NCI-H1092 treated with DMSO at 0.1 percent for 48 hours (cell line): ENCODE data around the gene NAA10.
A peak's percentile ranks its signal among the peaks of the same experiment; 100 is the strongest.
"Not testable (repeated sequence)": the region's sequence is repeated elsewhere in the genome, so short reads cannot be mapped to it uniquely, and the experiment has no call there.

Experiments
- DNase-seq: peaks from one replicate; lab custom pipeline; 2025; lab: John Stamatoyannopoulos, UW

The NAA10 gene

GRCh38 chrX:153934762-153935325, at the start of gene NAA10:
TSS of gene NAA10 (minus strand) at chrX:153935037. CDS start at chrX:153934904, 133 bp downstream.
- peak; percentile 72 for DNase-seq

- no peak for DNase-seq
Measured at GRCh38 chrX:153983321-153983801, 48.5 kb upstream of the NAA10 start.

DNA sequence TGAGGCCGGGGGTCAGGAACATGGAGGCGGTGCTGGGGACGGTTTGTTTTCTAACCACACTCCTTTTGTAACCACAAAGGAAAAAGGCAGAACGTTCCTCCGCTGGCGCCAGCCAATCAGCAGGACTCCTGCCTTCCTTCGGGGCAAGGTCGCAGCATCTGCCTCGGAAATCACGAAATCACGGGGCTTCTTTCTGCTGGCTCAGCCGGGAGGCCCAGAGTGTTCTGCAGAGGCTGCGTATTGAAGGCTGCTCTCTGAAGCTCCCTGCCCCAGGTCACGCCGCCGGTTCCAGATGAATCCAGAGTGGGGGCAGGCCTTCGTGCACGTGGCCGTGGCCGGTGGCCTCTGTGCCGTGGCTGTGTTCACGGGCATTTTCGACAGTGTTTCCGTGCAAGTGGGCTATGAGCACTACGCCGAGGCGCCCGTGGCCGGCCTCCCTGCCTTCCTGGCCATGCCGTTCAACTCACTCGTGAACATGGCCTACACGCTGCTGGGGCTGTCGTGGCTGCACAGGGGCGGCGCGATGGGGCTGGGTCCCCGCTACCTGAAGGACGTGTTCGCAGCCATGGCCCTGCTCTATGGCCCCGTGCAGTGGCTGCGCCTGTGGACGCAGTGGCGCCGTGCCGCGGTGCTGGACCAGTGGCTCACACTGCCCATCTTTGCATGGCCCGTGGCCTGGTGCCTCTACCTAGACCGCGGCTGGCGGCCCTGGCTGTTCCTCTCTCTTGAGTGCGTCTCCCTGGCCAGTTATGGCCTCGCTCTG, 47.1 kb upstream of the NAA10 start:
- no peak for DNase-seq

DNA sequence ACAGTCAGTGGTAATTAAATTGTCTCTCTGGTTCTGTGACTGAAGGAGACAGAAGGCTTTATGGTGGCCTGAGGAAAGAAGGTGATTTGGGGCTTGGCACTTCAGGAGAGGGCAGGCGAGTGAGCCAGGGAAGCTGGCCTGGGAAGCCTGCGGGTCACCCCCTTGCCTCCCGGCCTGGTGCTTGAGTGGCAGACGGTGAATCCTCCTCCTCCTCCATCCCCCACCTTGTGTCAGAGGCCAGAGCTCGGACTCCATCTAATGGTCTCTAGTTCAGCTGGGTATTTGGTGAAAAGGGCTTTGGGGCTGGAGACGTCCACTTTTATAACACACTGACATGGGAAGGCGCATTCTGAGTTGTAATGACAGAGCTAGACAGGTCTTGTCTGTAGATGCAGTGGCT, 46.4 kb upstream of the NAA10 start:
- no peak for DNase-seq

- DNase-seq = not testable (repeated sequence)
Measured at GRCh38 chrX:153980394-153980793, 45.6 kb upstream of the NAA10 start.

- no peak for DNase-seq
Measured at GRCh38 chrX:153974726-153975286, 40.0 kb upstream of the NAA10 start.

GRCh38 chrX:153974003-153974725, 39.3 kb upstream of the NAA10 start:
- DNase-seq = no peak

- DNase-seq = peak; percentile 71
Measured at GRCh38 chrX:153973127-153974002, 38.5 kb upstream of the NAA10 start.

GRCh38 chrX:153972368-153973126, 37.7 kb upstream of the NAA10 start, which contains the start of gene TMEM187:
TSS of gene TMEM187 (plus strand) at chrX:153972754. CDS start at chrX:153982063, 9,309 bp downstream.
- peak; percentile 94 for DNase-seq

DNA sequence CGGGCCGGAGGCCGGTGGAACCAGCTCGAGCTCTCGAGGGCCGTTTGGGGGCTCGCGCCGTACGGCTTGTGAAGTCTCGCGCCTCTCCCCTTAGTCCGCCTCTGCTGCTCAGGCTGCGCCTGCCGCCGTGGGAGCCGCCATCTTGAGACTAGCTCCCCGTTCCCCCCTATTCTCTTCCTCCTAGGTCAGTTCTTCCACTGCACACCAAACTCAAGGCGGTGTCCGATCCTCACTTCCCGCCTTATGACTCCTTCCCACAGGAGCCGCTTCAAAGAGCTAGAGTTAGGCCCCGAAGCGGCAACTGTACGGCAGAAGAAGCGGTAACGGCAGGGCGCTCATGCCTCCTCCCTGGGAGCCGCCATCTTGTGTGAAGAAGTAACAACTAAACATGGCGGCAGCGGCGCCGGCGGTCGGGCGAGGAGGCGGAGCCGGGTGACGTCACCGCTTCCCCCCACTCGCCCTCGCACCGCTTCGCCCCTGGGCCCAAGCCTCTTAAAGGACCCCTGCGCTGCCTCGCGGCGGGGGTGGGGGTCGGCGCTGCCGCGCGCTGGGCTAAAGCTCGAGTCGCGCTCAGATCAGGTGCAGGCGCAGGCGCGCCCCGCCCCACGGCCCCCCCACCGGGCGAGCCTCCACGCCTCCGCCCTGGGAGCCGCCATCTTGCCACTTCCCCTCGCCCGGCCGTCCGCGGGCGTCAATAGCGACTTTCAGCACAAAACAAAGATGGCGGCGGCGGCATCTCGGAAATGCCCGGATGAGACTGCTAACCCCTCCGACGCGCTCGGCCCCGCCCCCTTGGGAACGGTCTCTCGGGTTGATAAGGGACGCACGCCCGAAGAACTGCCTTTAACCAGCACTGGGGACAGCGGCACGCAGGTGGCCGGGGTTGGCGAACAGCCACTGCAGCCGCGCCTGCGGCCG, 36.9 kb upstream of the NAA10 start, which contains the start of gene HCFC1:
Gene HCFC1, minus strand, starts transcription at position 369 of the 918 bp plus-strand sequence. CDS start 978 bp downstream, outside the sequence.
- DNase-seq = peak; percentile 96

- peak; percentile 70 for DNase-seq
Measured at GRCh38 chrX:153971124-153971449, 36.2 kb upstream of the NAA10 start.

- peak; percentile 34 for DNase-seq
Measured at GRCh38 chrX:153970357-153971123, 35.7 kb upstream of the NAA10 start.

DNA sequence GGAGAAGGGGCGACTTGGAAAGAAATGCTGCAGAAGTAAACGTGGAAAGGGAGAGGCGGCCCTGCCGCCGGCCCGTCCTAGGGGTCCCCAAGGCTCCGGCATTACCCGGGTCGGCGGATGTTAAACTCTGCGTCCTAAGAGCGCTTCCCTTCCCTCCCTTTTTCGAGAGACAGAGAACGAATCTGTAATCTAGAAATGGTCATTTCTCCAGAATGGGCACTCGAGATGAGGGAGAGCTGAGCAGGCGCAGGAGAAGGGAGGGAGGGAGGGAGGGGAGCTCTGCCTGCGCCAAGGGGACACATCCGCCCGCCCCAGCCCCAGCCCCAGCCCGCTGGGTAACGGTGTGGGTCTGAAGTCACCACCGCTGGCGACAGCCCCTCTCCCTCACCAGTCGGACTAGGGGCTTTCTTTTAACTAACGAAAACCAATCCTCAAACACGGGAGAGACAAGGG, 35.1 kb upstream of the NAA10 start:
- no peak for DNase-seq

DNA sequence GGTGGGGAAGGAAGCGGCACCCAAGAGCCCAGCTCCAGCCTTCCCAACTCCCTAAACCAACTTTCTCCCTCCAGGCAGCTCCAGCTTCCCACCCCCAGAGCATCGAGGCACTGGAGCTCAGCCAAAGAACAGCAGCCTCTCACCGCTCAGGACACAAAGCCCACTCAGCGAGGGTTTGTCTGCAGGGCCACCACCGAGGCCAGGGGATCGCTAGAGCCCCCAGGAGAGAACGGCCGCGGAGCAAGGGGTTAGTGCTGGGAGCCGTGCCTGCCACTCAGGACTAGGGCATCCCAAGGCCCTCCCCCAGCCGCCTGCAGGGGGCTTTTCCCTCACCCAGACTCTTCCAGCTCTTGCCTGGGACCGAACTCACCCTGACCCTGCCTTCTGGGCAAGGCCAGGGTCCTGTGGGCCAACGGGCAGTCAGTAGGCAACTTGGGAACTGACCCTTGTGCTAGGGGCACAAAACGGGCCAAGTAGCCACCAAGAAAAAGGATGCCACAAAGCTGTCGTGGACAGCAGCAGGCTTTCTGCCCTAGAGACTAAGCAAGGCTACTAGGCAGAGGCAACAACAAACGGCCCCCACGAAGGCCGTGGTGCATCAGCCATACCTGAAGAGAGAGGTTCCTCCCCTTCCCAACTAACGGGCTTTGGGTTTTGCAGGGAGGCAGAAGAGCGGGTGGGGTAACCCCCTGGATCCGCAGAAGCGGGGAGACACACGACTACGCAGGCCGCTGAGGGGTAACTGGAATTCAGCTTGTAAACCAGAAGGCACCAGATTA, 34.5 kb upstream of the NAA10 start:
- no peak for DNase-seq

DNA sequence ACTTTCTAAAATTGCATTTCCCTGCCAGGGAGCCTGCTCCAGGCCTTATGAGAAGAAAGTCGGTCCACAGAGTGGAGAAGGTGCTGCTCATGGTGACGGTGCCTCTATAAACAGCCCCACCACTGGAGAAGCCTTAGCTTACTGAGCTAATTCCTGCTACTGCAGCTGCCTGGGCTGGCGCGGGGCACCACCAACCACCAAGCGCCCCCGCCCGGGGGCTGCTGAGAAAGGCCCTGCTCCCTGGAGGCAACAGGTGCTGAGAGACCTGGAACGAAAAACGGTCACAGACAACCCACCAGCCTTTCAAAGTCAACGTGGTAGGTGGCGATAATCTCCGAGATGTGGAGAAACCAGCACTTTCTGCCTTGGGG, 33.9 kb upstream of the NAA10 start:
- DNase-seq = peak; percentile 13

GRCh38 chrX:153968255-153968654, 33.4 kb upstream of the NAA10 start:
- no peak for DNase-seq

DNA sequence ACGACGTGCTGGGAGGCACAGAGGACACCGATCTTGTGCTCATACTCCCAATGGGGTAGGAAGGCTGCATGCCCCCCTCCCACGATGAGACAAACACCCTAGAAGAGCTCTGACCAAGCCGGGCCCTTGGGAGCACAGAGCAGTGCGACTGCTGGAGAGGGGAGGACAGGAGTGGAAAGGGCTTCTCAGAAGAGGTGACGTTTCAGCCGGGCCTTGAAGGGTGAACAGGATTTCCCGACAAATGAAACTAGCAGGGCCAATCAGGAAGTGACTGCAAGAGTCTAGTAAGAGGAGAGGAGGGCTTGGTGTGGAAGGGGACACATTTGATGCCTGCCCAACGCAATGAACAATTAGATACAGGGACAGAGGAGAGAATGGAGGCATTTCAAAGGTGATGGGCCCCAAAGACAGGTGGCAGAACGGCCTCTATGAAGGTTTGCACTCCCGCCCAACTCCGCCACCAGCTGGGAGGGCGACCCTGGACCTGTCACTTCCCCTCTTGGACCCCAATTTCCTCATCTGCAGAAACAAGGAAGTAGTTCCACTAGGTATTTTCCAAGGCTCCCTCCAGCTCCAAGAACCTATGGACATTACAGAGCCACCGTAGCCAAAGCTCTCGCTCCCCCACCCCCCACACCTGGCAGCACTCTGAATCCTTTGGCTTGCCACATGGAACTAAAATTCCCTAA, 32.8 kb upstream of the NAA10 start:
- no peak for DNase-seq
